CD1c-positive myeloid dendritic cell (primary cell): ENCODE data around the gene DOC2A.
"Not testable (repeated sequence)": the region's sequence is repeated elsewhere in the genome, so short reads cannot be mapped to it uniquely, and the experiment has no call there.

Experiments
- DNase-seq: peaks from one replicate; pipeline ENCODE4 v3.0.0-alpha.2; 2016; ENCODE audit errors: extremely low spot score

Gene DOC2A

DNA sequence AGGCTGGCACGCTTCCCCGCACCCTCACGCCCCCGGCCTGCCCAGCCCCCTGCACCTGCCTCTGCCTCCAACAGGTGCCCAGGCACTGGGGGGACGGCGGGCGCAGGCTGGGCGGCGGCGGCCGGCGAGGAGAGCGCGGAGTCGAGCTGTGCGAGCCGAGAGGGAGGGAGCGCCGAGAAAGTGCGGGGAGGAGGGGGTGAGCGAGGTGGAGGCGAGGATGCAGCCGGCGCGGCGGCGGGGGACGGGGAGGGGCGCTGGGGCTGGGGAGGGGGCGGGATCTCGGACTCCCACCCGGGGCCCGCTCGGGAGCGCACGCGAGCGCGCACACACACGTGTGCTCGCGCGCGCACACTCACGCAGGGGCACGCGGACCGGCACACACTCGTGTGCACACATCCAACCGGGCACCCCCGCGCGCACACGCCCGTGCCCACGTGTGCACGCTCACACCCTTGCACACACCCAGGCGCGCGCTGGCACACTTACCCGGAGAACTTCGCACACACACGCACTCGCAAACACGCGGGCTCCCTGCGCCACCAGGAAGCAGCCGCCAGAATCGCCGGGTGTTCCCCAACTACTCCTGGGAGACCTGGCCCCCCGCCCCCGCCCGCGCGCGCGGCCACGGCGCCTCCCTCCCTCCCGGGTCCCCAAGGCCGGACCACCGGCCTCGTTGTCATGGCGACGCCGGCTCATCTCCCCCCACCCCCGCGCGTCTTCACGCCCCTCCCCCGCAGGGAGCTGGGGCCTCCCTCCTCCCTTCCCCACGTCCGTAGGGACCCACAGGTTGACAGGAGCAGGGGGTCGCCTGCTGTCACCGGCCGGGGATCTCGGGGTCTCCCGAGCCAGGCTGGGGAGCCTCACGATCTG is at the start of gene DOC2A:
DOC2A (minus strand) TSS at position 184 of the 870 bp plus-strand sequence. CDS start 805 bp downstream, outside the sequence.
- DNase-seq, result no peak

GRCh38 chr16:30060346-30060745 is 49.5 kb upstream of the DOC2A start:
- no peak for DNase-seq

DNA sequence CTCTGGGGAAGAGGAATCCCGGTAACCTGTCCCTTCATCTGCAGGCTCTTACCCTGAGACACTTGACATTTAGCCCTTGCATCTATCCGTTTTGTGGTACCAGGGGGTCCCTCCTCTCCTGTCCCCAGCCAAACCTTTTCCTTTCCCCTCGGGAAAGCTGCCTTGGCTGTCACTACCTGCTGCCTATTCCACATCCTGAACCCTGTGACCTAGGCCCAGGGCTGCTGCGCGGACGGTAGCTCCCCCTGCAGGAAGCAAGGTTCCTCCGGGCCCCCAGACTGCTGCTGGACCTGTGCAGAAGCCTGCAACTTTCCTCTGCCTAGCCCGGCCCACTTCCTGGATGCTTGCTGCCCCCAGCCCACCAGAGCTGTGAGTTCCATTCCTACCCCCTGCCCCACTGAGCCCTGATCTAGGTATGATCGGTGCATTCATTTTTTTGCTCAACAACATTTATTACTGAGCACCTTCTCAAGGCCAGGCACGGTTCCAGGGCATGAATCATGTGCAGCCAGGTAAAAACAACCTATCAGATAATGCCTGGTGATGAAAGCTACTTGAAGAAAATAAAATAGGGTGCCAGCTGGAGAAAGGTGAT is 44.2 kb upstream of the DOC2A start:
- peak; percentile 57 for DNase-seq

- no peak for DNase-seq
Measured at GRCh38 chr16:30054451-30054850, 43.6 kb upstream of the DOC2A start.

DNA sequence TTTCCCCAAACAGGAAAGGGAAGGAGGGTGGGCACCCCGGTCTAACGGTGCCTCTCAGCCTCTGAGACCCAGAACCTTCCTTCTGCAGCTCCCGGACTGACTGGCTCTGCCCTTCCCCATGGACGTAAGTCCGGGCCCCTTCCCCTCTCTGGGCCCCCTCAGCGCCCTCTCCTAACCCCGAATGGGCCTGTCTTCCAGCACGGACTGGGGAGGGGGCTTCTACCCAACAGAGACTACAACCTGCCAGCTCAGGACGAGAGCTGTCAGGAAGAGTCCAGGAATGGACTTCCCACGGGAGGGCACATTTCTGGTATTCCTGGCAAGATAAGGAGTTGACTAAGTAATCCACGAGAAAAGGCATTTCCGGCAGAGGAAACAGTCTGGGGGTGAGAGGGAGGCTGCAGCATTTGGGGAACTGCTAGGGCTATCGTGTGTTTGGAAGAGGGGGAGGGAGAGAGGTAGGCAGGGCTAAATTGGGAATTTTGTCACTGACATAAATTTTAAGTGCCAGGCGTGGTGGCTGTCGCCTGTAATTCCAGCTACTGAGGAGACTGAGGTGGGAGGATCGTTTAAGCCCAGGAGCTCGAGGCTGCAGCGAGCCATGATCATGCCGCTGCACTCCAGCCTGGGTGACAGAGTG is 42.7 kb upstream of the DOC2A start:
- DNase-seq, result peak; percentile 36

DNA sequence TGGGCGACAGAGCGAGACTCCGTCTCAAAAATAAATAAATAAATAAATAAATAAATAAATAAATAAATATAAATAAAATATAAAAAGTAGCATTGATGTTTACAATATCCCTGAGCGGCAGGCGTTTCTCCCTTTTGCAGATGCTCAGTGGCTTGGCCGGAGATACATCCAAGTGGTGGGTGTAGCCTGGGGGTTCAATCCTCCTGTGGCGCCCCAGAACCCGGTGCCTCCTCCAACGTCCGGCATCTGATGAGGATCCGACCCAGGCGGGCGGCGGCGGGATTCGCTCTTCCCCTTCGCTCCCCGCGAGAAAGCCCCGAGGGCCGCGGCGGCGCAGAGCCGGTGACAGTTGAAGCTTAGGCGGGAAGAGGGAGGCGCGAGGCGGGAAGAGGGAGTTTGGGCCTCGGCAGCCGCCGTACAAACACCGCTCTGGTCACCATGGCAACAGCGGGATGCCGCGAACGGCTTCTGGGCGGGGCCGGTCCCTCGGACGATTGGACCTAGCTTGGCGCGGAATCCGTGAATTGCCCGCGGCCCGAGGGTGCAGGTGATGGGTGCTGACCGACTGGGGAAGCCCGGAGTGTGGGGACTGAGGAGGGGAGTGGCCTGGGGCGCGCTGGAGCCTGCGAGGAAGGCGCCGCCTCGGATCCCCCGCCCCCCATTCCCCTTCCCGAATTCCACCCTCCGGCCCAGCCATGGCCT is 42.0 kb upstream of the DOC2A start:
- peak; percentile 96 for DNase-seq

DNA sequence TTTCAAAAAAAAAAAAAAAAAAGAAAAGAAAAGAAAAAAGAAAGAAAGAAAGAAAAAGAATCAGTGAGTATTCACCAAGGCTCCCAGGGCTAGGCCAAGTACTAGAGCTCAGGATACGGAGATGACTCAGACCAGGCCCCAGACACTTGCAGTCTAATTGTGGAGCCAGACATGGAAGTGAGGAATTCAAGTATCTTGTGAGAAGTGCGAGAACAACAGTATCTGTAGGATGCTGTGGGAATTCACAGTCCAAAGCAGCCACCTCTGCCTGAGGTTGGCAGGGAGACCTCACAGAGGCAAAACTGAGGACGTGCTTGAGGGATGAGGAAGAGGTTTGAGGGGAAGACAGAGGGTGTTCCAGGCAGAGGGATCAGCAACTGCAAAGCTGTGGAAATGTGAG is 40.7 kb upstream of the DOC2A start:
- DNase-seq, result no peak

DNA sequence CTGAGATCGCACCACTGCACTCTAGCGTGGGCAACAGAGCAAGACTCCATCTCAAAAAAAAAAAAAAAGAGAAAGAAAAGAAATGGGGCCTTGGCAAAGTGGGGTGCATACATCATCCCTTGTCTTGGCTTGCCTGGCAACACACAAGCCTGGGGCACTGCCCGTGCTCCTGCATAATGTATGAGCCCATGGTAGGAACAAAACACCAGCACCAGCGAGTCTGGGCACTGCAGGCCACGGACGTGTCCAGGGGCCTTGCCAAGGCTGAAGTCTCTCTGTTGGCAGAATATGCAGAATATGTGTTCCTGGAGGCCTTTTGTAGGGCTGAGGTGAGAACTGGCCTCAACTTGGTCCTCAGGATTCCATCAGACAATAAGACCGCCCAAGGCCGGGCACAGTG is 39.0 kb upstream of the DOC2A start:
- DNase-seq, result no peak

DNA sequence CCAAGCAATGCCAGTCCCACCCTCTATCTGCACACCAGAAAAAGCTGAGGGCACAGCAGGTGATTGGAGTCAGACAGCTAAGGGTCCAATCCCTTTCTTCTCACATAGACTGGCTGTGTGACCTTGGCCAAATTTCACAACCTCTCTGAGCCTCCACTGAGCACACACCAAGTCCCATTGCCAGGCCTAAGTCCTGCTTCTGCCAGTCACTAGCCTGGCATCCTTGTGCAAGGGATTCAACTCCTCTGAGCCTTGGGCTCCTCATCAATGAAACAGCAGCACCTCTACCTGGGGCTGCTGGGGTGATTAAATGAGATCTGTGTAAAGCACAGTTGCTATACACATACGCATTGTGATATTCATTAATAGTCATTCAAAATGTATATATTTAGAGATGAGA is 35.8 kb upstream of the DOC2A start:
- DNase-seq, result no peak

GRCh38 chr16:30046178-30046577 is 35.4 kb upstream of the DOC2A start:
- DNase-seq, result no peak

GRCh38 chr16:30041841-30042240 is 31.0 kb upstream of the DOC2A start:
- peak; percentile 51 for DNase-seq

DNA sequence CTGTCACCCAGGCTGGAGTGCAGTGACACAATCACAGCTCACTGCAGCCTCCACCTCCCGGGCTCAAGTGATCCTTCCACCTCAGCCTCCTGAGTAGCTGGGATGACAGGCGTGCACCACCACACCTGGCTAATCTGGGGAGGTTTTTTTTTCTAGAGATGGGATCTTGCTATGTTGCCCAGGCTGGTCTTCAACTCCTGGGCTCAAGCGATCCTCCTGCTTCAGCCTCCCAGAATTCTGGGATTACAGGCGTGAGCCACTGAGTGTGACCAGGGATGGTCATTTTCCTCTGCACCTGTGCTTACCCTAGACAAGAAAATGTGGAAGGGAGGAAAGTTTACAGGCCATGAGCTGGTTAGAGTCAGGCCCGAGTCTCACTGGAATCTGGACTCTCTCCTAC is 29.9 kb upstream of the DOC2A start:
- not testable (repeated sequence) for DNase-seq

GRCh38 chr16:30040221-30040620 is 29.4 kb upstream of the DOC2A start:
- DNase-seq, result peak; percentile 54

GRCh38 chr16:30033270-30033669 is 22.4 kb upstream of the DOC2A start:
- no peak for DNase-seq

DNA sequence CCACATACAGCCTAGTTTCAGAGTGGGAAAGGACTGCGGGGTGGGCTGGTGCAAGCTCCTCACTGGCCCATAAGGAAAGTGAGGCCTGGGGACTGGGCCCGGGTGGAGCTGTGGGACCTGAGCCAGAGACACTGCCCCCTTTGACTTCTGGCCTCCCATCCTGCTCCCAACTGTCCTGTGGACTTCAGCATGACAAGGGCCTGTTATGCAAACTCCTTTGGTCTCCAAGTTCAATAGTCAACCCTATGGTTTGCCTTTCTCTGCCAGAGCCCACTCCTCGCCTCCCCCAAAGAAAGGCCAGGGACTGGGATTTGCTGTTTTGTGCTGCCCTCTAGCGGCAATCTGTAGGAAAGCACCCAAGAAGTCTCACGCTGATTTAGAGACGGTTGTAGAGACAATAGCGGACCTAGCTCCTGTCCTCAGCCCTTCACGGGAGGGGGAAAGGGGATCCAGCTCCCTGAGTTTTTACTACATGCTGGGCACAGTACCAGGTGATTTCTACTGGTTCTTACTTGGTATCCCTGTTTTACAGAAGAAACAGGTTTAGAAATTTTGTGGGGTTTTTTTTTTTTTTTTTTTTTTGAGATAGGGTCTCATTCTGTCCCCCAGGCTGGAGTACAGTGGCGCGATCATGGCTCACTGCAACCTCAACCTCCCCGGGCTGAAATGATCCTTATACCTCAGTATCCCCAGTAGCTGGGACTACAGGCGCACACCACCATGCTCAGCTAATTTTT is 21.4 kb upstream of the DOC2A start:
- DNase-seq, result peak; percentile 82

DNA sequence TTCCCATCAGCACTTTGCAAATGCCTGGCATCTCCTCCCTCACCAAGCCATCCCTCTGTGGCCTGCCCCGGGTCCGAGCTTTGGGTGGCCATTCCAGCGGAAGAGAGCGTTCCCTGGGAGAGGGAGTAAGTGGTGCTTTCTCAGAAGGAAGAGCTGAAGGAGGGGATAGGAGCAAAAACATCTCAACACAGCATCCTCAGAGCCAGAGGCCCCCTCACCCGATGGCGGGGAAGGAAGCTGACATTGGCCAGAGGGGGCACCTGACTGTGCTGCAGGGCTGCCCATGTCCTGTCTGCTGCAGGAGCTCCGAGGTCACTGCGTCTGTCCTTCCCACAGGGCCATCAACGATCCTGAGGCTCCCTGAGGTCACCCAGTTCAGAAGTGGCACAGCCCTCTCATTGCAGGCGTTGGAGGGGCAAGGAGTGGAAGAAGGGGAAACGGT is 20.7 kb upstream of the DOC2A start:
- no peak for DNase-seq

DNA sequence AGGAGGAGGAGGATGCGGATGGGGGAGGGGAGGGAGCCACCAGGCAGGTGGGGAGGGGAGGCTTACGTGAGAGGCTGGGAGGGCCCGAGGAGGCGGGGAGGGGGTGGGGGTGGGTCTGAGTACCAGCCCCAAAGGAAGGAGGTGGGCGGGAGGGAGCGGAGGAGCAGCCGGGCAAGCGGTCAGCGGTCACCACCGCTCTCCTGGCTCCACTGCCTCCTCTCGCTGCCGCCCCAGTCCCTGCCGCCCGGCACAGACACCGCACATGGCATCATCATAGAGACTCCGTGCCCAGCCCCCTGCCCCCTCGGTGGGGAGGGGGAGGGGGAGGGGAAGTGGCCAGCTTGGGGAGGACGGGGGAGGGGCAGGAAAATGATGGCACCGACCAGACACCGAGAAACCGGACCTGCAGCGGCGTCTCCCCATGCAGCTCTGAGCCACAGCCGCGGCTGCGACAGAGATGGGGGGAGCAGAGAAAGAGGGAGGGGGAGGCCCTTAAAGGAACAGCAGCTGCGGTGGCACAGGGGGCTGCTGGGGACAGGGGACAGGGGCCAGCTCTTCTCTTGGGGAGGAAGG is 20.1 kb upstream of the DOC2A start, which contains the start of gene TLCD3B:
TLCD3B (minus strand) TSS at position 431 of the 573 bp plus-strand sequence. CDS start 744 bp downstream, outside the sequence.
- DNase-seq, result no peak

GRCh38 chr16:30030011-30030685 is 19.3 kb upstream of the DOC2A start:
- DNase-seq, result no peak

GRCh38 chr16:30028438-30029076 is 17.7 kb upstream of the DOC2A start:
- DNase-seq, result no peak
